Stimulated activated CD8-positive, alpha-beta memory T cell treated with anti-CD3 and anti-CD28 coated beads, Interleukin-7, amount 100 ng/mL, for 4 hours (primary cell): ENCODE data around the gene PRRT2.
"Not testable (repeated sequence)": the region's sequence is repeated elsewhere in the genome, so short reads cannot be mapped to it uniquely, and the experiment has no call there.

ENCODE experiments used
- DNase-seq, 2 donors: peaks; one replicate each; pipeline ENCODE4 v3.0.0-alpha.2; 2020; ENCODE audit warnings: low read depth in 2 of 2

PRRT2 gene

DNA sequence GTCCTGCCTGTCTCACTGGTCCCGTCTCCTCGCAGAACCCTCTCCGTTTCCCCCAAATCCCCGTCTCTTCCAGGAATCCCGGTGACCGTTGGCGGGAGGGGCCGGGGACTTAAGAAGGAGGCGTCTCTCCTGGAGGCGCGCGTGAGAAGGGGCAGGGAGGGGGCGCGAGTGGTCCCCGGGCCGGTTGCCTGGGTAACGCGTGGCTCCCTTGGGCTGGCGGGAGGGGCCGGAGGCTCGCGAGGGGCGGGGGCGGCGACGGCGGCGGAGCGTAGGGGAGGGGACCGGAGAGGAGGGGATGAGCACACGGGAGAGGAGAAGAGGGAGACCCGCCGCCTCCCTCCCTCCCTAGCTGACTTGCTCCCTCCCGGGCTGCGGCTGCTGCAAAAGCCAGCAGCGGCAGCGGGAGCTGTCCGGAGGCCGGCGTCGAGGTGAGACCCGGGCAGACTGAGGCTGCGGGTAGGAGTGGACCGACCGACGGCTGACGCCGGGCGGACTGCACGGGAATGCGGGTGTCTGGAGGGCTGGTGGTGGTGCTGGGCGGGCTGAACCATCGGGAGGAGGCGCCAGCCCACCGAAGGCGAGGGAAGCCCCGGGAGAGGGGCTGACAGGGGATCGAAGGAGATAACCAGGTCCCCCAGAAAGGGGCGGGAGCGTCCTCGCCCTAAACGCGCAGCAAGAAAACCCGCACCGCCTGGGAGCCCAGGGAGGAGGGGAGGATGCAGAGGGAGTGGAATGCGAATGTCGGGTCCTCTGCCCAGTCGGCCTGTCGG, at the start of gene PRRT2:
Gene PRRT2, plus strand, starts transcription at position 298 of the 770 bp plus-strand sequence. CDS start 862 bp downstream, outside the sequence.
- DNase-seq: peak in 1 of 2 donors; percentile 45

DNA sequence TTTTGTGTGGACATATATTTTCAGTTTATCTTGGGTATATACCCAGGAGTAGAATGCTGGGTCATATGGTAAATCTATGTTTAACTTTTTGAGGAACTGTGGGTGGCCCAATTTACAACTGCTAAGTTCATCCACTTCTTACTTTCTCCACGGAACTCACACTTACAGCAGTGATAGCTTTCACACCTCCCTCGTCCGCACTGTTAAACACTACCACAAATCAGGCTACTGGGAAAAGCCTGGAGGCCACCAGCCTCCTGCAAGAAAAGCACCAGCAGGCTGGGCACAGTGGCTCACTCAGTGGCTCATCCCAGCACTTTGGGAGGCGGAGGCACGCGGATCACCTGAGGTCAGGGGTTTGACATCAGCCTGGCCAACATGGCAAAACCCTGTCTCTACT, 48.7 kb upstream of the PRRT2 start:
- no peak for DNase-seq

GRCh38 chr16:29765167-29766032, 46.6 kb upstream of the PRRT2 start:
- DNase-seq: no peak

GRCh38 chr16:29766571-29766970, 45.4 kb upstream of the PRRT2 start:
- DNase-seq: no peak

- no peak for DNase-seq
Observed at GRCh38 chr16:29767062-29767461, 44.9 kb upstream of the PRRT2 start.

DNA sequence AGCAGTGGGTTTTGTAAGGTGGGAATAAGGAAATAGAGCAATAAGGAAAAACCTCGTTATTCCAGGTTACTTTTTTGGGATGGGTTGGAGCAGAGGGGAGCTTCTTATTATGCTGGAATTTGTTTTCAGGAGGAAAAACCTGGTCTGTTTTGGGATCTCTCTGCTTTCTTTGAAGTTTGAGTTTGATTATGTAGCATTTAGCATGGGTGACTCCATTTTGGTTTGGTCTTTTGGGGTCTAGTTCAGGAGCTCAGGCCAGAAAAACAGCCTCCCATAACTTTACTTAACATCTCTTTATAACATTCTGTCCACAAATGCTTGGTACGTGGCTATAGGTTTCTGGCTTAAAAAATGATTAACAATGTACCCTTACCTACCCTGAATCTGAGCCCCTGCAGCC, 42.5 kb upstream of the PRRT2 start:
- DNase-seq: no peak

GRCh38 chr16:29770250-29770929, 41.6 kb upstream of the PRRT2 start:
- DNase-seq: no peak

DNA sequence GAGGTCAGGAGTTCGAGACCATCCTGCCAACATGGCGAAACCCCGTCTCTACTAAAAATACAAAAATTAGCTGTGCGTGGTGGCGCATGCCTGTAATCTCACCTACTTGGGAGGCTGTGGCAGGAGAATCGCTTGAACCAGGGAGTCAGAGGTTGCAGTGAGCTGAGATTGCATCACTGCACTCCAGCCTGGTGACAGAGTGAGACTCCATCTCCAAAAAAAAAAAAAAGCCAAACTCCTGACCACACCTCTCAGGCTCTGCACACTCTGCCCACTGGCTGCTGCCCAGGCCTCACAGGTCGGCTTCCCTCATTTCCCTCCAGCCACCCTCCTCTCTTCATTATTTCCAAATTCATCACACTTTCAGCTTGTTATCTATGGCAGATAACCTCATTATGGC, 39.7 kb upstream of the PRRT2 start:
- DNase-seq: not testable (repeated sequence)

DNA sequence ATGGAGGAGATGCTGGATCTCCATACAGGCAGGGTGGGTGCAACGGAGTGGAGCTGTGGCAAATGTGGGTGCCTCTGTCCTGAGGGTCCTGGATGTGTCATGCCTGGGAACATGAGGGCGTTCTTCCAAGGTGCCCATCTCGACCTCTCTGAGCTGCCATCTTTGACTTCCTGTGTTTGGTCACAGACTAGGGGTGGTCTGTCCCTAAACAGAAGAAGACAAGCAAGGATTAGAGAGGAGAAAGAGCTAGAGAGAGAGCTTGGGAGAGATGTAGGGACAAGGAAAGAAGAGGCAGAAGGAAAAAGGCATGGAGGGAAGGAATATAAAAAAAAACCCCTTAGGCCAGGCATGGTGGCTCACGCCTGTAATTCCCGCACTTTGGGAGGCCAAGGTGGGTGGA, 37.3 kb upstream of the PRRT2 start:
- no peak for DNase-seq

- no peak for DNase-seq
Observed at GRCh38 chr16:29775742-29776408, 36.1 kb upstream of the PRRT2 start.

DNA sequence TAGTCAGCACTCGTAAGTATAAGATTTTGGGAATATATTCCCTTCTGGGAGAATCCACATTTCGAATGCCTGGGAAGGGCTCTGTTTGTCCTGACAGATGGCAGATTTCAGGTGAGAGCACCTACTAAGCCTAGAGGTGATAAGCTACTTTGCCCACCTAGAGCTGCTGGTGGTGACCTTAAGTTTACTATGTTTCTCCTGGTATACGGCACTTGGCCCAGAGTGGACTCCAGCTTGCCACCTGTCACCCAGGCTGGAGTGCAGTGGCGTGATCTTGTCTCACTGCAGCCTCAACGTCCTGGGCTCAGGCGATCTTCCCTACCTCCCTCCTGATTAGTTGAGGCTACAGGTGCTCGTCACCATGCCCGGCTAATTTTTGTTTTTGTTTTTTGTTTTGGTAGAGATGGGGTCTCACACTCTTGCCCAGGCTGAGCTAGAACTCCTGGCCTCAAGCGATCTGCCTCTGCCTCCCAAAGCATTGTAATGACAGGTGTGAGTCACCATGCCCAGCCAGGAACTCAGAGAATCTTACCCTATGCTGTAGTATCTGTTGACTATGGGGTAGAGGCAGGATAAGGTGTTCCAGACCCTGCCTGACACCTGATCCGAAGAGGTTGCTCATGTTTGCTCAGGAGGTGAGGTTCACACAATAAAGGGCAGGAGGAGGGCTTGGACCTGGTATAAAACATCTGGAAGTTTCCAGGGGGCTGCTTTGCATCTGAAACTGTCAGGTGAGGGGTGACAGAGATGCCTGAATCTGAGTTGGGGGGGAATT, 34.2 kb upstream of the PRRT2 start, which contains the start of gene ZG16:
Gene ZG16, plus strand, starts transcription at position 681 of the 775 bp plus-strand sequence. CDS start 1,011 bp downstream, outside the sequence.
- no peak for DNase-seq

DNA sequence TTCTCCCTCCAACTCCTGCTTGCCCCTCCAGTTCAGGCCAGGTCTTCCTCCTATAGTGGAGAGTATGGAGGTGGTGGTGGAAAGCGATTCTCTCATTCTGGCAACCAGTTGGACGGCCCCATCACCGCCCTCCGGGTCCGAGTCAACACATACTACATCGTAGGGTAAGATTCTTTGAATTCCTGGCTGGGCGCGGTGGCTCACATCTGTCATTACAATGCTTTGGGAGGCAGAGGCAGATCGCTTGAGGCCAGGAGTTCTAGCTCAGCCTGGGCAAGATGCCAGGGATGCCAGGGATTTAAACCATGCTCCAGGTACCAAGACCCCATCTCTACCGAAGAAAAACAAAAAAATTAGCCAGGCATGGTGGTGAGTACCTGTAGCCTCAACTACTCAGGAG, 32.5 kb upstream of the PRRT2 start:
- no peak for DNase-seq

- DNase-seq: not testable (repeated sequence)
Observed at GRCh38 chr16:29783094-29783953, 28.7 kb upstream of the PRRT2 start.

GRCh38 chr16:29784157-29784556, 27.8 kb upstream of the PRRT2 start:
- no peak for DNase-seq

- peak; percentile 43 to 64 for DNase-seq
Observed at GRCh38 chr16:29784901-29785500, 27.0 kb upstream of the PRRT2 start.

- DNase-seq: not testable (repeated sequence)
Observed at GRCh38 chr16:29787155-29787554, 24.8 kb upstream of the PRRT2 start.

- DNase-seq: no peak
Observed at GRCh38 chr16:29789775-29790182, 22.2 kb upstream of the PRRT2 start.

DNA sequence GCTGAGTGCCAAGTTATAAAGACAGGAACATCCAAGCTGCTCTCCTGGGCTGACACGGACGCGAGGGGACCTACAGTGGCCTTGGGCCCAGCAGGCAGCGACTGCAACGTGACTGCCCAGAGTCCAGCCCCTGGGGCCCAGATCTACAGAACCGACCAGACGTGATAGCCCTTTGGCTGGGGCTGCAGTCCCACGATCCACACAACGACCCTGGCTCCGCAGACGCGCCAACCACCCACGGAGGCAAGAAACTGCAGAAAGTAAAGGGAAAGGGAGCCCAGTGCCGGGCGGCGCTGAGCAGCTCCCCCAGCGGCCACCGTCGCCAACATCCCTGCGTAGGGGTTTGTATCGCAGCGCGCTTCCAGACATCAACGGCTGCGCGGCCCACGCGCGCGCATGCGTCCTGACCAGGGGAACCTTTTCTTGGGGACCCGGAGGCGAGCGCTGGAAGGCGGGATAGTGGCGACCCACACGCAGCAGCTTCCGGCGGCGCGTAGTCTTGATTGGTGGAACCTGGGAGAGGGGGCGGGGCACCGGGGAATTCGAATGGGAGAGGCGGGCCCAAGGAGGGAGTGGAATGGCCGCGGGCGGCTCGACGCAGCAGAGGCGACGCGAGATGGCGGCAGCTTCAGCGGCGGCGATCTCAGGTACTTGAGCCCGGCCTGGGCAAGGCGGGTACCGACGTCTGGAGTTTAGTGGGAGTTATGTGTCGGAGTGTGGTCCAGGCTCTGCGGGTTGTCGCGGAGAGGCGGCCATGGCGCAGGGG, 21.6 kb upstream of the PRRT2 start, which contains the start of gene KIF22:
Gene KIF22, plus strand, starts transcription at position 569 of the 766 bp plus-strand sequence. Its CDS starts 9 bp downstream, at position 578.
- DNase-seq: peak; percentile 99 to 100
